CD1c-positive myeloid dendritic cell (primary cell): Measurements from ENCODE around the gene TANC1.
"Not testable (repeated sequence)": the region's sequence is repeated elsewhere in the genome, so short reads cannot be mapped to it uniquely, and the experiment has no call there.

Source experiments
- DNase-seq: peaks from one replicate; pipeline ENCODE4 v3.0.0-alpha.2; 2016; ENCODE audit errors: extremely low spot score

TANC1 gene

GRCh38 chr2:159029936-159030335, 61.5 kb downstream of the TANC1 start:
- no peak for DNase-seq

GRCh38 chr2:159030674-159031380, 62.4 kb downstream of the TANC1 start:
- no peak for DNase-seq

GRCh38 chr2:159032146-159032545, 63.7 kb downstream of the TANC1 start:
- no peak for DNase-seq

GRCh38 chr2:159032580-159032979, 64.1 kb downstream of the TANC1 start:
- DNase-seq = no peak

GRCh38 chr2:159034713-159035112, 66.3 kb downstream of the TANC1 start:
- DNase-seq = no peak

GRCh38 chr2:159035790-159036411, 67.5 kb downstream of the TANC1 start:
- DNase-seq = no peak

- DNase-seq = not testable (repeated sequence)
Measured at GRCh38 chr2:159036461-159036860, 68.0 kb downstream of the TANC1 start.

GRCh38 chr2:159041328-159041727, 72.9 kb downstream of the TANC1 start:
- not testable (repeated sequence) for DNase-seq

- no peak for DNase-seq
Measured at GRCh38 chr2:159042115-159042850, 73.8 kb downstream of the TANC1 start.

- no peak for DNase-seq
Measured at GRCh38 chr2:159043710-159044109, 75.3 kb downstream of the TANC1 start.

GRCh38 chr2:159044804-159045286, 76.4 kb downstream of the TANC1 start:
- no peak for DNase-seq

- DNase-seq = no peak
Measured at GRCh38 chr2:159045545-159046454, 77.4 kb downstream of the TANC1 start.

GRCh38 chr2:159046966-159047365, 78.5 kb downstream of the TANC1 start:
- DNase-seq = no peak

- DNase-seq = no peak
Measured at GRCh38 chr2:159050426-159050825, 82.0 kb downstream of the TANC1 start.

- no peak for DNase-seq
Measured at GRCh38 chr2:159051133-159051532, 82.7 kb downstream of the TANC1 start.

GRCh38 chr2:159051661-159052060, 83.2 kb downstream of the TANC1 start:
- DNase-seq = no peak

- no peak for DNase-seq
Measured at GRCh38 chr2:159052157-159052601, 83.7 kb downstream of the TANC1 start.

GRCh38 chr2:159053161-159054031, 85.0 kb downstream of the TANC1 start:
- no peak for DNase-seq

GRCh38 chr2:159054032-159054334, 85.5 kb downstream of the TANC1 start:
- no peak for DNase-seq

GRCh38 chr2:159054985-159055384, 86.5 kb downstream of the TANC1 start:
- no peak for DNase-seq

- DNase-seq = no peak
Measured at GRCh38 chr2:159060518-159060917, 92.1 kb downstream of the TANC1 start.
